ENCODE results near the gene GRIK3.

The GRIK3 gene

DNA sequence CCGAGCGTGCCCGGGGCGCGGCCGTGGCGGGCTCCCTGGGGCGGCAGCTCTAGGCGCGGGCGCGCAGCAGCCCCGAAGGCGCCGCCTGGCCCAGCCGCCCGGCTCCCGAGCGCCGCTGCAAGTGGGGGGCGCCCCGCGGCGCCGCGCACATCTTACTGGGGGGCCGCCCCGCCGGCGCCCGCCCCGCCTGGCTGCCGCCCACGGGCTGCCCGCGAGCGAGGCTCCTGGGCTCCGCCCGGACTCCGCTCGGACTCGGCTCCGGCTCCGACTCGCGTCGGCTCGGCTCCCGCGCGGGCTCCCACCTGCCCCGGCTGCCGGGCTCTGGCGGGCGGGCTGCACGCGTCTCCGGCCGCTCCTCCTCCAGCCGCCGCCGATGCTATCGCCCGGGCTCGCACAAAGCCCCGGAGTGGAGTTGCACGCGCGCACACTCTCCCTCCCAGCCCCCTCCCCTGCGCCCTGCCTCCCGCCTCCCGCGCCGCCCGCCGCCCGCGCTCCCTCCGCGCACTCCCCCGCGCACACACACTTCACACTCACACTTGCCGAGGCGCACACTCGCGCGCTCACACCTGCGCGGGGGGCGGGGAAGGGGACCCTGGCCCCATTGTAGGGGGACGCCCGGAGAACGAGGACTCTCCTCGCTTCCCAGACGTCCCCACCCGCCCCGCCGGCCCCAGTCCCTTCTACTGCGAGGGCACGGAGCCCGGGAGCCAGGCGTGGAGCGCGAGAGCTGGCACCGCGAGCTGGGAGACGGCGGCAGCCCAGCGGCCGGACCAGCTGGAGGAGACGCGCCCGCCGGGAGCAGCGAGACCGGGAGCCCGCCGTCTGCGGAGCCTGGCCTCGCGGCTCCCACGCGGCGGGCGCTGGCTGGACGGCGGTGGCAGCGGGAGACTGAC, at the start of gene GRIK3 (continued):
- TF ChIP-seq, protein P1, sequence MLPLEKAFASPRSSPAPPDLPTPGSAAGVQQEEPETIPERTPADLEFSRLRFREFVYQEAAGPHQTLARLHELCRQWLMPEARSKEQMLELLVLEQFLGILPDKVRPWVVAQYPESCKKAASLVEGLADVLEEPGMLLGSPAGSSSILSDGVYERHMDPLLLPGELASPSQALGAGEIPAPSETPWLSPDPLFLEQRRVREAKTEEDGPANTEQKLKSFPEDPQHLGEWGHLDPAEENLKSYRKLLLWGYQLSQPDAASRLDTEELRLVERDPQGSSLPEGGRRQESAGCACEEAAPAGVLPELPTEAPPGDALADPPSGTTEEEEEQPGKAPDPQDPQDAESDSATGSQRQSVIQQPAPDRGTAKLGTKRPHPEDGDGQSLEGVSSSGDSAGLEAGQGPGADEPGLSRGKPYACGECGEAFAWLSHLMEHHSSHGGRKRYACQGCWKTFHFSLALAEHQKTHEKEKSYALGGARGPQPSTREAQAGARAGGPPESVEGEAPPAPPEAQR (tag by site-specific recombination; IDR thresholded peaks at IDR 0.05): no peak
- no peak for TF ChIP-seq ZNF837 (tag by site-specific recombination; IDR thresholded peaks at IDR 0.05)
- TF ChIP-seq, protein P2, sequence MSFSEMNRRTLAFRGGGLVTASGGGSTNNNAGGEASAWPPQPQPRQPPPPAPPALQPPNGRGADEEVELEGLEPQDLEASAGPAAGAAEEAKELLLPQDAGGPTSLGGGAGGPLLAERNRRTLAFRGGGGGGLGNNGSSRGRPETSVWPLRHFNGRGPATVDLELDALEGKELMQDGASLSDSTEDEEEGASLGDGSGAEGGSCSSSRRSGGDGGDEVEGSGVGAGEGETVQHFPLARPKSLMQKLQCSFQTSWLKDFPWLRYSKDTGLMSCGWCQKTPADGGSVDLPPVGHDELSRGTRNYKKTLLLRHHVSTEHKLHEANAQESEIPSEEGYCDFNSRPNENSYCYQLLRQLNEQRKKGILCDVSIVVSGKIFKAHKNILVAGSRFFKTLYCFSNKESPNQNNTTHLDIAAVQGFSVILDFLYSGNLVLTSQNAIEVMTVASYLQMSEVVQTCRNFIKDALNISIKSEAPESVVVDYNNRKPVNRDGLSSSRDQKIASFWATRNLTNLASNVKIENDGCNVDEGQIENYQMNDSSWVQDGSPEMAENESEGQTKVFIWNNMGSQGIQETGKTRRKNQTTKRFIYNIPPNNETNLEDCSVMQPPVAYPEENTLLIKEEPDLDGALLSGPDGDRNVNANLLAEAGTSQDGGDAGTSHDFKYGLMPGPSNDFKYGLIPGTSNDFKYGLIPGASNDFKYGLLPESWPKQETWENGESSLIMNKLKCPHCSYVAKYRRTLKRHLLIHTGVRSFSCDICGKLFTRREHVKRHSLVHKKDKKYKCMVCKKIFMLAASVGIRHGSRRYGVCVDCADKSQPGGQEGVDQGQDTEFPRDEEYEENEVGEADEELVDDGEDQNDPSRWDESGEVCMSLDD (tag by site-specific recombination; IDR thresholded peaks at IDR 0.05): no peak
- no peak for TF ChIP-seq OVOL3 (tag by site-specific recombination; IDR thresholded peaks at IDR 0.05)
- no peak for TF ChIP-seq ZNF138 (tag by site-specific recombination; IDR thresholded peaks at IDR 0.05; ENCODE audit: borderline replicate concordance)
- TF ChIP-seq ZNF19 (tag by site-specific recombination; IDR thresholded peaks at IDR 0.05; ENCODE audit: low read depth): no peak
- no peak for TF ChIP-seq ZBTB1 (tag by site-specific recombination; IDR thresholded peaks at IDR 0.05)
- TF ChIP-seq KLF1 (tag by site-specific recombination; IDR thresholded peaks at IDR 0.05): no peak
- no peak for TF ChIP-seq FEZF1 (tag by site-specific recombination; IDR thresholded peaks at IDR 0.05)
- no peak; the same call in 1 of the 2 replicates for TF ChIP-seq GLIS1 (tag by site-specific recombination; IDR thresholded peaks at IDR 0.05)
- TF ChIP-seq, protein P3, sequence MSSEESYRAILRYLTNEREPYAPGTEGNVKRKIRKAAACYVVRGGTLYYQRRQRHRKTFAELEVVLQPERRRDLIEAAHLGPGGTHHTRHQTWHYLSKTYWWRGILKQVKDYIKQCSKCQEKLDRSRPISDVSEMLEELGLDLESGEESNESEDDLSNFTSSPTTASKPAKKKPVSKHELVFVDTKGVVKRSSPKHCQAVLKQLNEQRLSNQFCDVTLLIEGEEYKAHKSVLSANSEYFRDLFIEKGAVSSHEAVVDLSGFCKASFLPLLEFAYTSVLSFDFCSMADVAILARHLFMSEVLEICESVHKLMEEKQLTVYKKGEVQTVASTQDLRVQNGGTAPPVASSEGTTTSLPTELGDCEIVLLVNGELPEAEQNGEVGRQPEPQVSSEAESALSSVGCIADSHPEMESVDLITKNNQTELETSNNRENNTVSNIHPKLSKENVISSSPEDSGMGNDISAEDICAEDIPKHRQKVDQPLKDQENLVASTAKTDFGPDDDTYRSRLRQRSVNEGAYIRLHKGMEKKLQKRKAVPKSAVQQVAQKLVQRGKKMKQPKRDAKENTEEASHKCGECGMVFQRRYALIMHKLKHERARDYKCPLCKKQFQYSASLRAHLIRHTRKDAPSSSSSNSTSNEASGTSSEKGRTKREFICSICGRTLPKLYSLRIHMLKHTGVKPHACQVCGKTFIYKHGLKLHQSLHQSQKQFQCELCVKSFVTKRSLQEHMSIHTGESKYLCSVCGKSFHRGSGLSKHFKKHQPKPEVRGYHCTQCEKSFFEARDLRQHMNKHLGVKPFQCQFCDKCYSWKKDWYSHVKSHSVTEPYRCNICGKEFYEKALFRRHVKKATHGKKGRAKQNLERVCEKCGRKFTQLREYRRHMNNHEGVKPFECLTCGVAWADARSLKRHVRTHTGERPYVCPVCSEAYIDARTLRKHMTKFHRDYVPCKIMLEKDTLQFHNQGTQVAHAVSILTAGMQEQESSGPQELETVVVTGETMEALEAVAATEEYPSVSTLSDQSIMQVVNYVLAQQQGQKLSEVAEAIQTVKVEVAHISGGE (tag by site-specific recombination; conservative IDR thresholded peaks at IDR 0.05; ENCODE audit: low read depth): no peak
- TF ChIP-seq, protein P4, sequence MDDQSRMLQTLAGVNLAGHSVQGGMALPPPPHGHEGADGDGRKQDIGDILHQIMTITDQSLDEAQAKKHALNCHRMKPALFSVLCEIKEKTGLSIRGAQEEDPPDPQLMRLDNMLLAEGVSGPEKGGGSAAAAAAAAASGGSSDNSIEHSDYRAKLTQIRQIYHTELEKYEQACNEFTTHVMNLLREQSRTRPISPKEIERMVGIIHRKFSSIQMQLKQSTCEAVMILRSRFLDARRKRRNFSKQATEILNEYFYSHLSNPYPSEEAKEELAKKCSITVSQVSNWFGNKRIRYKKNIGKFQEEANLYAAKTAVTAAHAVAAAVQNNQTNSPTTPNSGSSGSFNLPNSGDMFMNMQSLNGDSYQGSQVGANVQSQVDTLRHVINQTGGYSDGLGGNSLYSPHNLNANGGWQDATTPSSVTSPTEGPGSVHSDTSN (CRISPR knock-in tag; IDR thresholded peaks at IDR 0.05): no peak
- TF ChIP-seq ZNF621 (tag by site-specific recombination; IDR thresholded peaks at IDR 0.05): no peak
- no peak for TF ChIP-seq GFI1B (tag by site-specific recombination; IDR thresholded peaks at IDR 0.05)
- TF ChIP-seq ZNF132 (tag by site-specific recombination; IDR thresholded peaks at IDR 0.05; ENCODE audit: borderline replicate concordance): no peak
- TF ChIP-seq ZBTB8A (tag by site-specific recombination; IDR thresholded peaks at IDR 0.05): peak; percentile 16
- TF ChIP-seq, protein P5, sequence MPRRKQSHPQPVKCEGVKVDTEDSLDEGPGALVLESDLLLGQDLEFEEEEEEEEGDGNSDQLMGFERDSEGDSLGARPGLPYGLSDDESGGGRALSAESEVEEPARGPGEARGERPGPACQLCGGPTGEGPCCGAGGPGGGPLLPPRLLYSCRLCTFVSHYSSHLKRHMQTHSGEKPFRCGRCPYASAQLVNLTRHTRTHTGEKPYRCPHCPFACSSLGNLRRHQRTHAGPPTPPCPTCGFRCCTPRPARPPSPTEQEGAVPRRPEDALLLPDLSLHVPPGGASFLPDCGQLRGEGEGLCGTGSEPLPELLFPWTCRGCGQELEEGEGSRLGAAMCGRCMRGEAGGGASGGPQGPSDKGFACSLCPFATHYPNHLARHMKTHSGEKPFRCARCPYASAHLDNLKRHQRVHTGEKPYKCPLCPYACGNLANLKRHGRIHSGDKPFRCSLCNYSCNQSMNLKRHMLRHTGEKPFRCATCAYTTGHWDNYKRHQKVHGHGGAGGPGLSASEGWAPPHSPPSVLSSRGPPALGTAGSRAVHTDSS (tag by site-specific recombination; IDR thresholded peaks at IDR 0.05): no peak
- no peak for TF ChIP-seq ZNF311 (tag by site-specific recombination; IDR thresholded peaks at IDR 0.05; ENCODE audit: borderline replicate concordance)
- peak; percentile 61; the same call in 1 of the 2 replicates for TF ChIP-seq EGR2 (tag by site-specific recombination; IDR thresholded peaks at IDR 0.05; ENCODE audit: low read depth)
- TF ChIP-seq, protein P6, sequence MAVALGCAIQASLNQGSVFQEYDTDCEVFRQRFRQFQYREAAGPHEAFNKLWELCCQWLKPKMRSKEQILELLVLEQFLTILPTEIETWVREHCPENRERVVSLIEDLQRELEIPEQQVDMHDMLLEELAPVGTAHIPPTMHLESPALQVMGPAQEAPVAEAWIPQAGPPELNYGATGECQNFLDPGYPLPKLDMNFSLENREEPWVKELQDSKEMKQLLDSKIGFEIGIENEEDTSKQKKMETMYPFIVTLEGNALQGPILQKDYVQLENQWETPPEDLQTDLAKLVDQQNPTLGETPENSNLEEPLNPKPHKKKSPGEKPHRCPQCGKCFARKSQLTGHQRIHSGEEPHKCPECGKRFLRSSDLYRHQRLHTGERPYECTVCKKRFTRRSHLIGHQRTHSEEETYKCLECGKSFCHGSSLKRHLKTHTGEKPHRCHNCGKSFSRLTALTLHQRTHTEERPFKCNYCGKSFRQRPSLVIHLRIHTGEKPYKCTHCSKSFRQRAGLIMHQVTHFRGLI (tag by site-specific recombination; IDR thresholded peaks at IDR 0.05): no peak
- no peak for TF ChIP-seq ZNF24 (tag by site-specific recombination; IDR thresholded peaks at IDR 0.05)
- TF ChIP-seq BCL11A (tag by site-specific recombination; IDR thresholded peaks at IDR 0.05; ENCODE audit: low read depth): no peak
- TF ChIP-seq, protein P7, sequence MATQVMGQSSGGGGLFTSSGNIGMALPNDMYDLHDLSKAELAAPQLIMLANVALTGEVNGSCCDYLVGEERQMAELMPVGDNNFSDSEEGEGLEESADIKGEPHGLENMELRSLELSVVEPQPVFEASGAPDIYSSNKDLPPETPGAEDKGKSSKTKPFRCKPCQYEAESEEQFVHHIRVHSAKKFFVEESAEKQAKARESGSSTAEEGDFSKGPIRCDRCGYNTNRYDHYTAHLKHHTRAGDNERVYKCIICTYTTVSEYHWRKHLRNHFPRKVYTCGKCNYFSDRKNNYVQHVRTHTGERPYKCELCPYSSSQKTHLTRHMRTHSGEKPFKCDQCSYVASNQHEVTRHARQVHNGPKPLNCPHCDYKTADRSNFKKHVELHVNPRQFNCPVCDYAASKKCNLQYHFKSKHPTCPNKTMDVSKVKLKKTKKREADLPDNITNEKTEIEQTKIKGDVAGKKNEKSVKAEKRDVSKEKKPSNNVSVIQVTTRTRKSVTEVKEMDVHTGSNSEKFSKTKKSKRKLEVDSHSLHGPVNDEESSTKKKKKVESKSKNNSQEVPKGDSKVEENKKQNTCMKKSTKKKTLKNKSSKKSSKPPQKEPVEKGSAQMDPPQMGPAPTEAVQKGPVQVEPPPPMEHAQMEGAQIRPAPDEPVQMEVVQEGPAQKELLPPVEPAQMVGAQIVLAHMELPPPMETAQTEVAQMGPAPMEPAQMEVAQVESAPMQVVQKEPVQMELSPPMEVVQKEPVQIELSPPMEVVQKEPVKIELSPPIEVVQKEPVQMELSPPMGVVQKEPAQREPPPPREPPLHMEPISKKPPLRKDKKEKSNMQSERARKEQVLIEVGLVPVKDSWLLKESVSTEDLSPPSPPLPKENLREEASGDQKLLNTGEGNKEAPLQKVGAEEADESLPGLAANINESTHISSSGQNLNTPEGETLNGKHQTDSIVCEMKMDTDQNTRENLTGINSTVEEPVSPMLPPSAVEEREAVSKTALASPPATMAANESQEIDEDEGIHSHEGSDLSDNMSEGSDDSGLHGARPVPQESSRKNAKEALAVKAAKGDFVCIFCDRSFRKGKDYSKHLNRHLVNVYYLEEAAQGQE (tag by site-specific recombination; IDR thresholded peaks at IDR 0.05): no peak
